ENCODE data around the gene STAT5B. TPM values are rescaled to one million over a fixed set of nuclear protein-coding genes. Genes with fewer than 3 reads are reported as not detected.

The STAT5B gene
- polyA plus RNA-seq, 1 donor (not counting 4 experiments of a cell fraction or from before 2014, with no cell fraction given): 16.1 TPM

DNA sequence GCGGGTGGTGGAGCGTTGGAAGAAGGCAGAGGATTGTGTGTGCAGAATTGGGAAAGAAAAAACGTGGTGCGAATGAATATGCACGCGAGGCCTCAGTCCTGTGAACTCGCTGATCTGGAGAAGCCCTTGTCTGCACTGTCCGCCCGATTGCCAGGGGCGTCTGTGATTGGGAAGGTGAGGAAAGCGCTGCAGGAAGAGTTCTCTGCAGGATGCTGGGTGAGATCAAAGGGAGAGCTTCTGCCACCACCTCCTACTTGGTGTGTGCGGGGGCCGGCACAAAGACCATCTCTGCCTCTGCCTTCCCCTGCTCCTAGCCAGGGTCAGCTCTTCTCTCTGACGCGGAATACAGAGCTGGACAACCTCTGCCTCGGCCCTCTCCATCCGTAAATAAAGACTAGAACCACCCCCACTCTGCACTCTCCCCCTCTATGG is 120.6 kb downstream of the STAT5B start:
- Histone ChIP-seq H3K27ac (ENCODE audit: control insufficient read depth, insufficient read depth, low read length) (no peak overlapping the region), H3K9ac (ENCODE audit: control insufficient read depth, extremely low read depth, insufficient read depth, low read length) (peak overlapping the region; percentile 58), H3K79me2 (ENCODE audit: control insufficient read depth, insufficient read depth, low read length) (peaks cover 40% of the 10 kb centered on the region), H3K9me1 (ENCODE audit: control insufficient read depth, extremely low read depth, insufficient read depth, low read length) (no peaks in the 10 kb centered on the region), H3K4me2 (ENCODE audit: control insufficient read depth, extremely low read depth, insufficient read depth, low read depth, low read length) (peak overlapping the region; percentile 58), H3K36me3 (ENCODE audit: control insufficient read depth in 2 of 2, extremely low read depth in 1 of 2, insufficient read depth in 2 of 2, low read length in 2 of 2) (peaks cover 4 to 7% of the 10 kb centered on the region in 2 experiments), H3K4me3 (ENCODE audit: control insufficient read depth in 2 of 3, extremely low read depth in 1 of 3, insufficient read depth in 2 of 3, low read depth in 1 of 3, low read length in 3 of 3) (peak overlapping the region; percentile 51 to 81 (median 61)), H4K20me1 (ENCODE audit: control insufficient read depth, extremely low read depth, insufficient read depth, low read length) (no peaks in the 10 kb centered on the region), H3K4me1 (ENCODE audit: control insufficient read depth, extremely low read depth, insufficient read depth, low read length) (peaks cover 17% of the 10 kb centered on the region), H3K9me3 (ENCODE audit: control insufficient read depth, low read depth, low read length) (no peaks in the 10 kb centered on the region), H3K27me3 (ENCODE audit: control insufficient read depth, extremely low read depth, insufficient read depth, low read length) (no peaks in the 10 kb centered on the region), H2AFZ (ENCODE audit: control insufficient read depth, low read length) (peak overlapping the region; percentile 63)
- FAIRE-seq (no peak), DNase-seq (ENCODE audit: low read depth, low spot score) (no peak)
- dilution Hi-C loops (cut with MboI; ENCODE audit: extremely low pct_ligation_motif_present, low sequenced_read_pairs): no loop called here
- TF ChIP-seq, protein P1, sequence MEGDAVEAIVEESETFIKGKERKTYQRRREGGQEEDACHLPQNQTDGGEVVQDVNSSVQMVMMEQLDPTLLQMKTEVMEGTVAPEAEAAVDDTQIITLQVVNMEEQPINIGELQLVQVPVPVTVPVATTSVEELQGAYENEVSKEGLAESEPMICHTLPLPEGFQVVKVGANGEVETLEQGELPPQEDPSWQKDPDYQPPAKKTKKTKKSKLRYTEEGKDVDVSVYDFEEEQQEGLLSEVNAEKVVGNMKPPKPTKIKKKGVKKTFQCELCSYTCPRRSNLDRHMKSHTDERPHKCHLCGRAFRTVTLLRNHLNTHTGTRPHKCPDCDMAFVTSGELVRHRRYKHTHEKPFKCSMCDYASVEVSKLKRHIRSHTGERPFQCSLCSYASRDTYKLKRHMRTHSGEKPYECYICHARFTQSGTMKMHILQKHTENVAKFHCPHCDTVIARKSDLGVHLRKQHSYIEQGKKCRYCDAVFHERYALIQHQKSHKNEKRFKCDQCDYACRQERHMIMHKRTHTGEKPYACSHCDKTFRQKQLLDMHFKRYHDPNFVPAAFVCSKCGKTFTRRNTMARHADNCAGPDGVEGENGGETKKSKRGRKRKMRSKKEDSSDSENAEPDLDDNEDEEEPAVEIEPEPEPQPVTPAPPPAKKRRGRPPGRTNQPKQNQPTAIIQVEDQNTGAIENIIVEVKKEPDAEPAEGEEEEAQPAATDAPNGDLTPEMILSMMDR (optimal IDR thresholded peaks at IDR 0.05 in 1 of 3, IDR thresholded peaks at IDR 0.05 in 1 of 3, conservative IDR thresholded peaks at IDR 0.05 in 1 of 3; ENCODE audit: extremely low read depth in 1 of 3, insufficient read depth in 2 of 3, low read length in 3 of 3): no peak
- TF ChIP-seq EZH2 (IDR thresholded peaks at IDR 0.05; ENCODE audit: low read length): no peak

DNA sequence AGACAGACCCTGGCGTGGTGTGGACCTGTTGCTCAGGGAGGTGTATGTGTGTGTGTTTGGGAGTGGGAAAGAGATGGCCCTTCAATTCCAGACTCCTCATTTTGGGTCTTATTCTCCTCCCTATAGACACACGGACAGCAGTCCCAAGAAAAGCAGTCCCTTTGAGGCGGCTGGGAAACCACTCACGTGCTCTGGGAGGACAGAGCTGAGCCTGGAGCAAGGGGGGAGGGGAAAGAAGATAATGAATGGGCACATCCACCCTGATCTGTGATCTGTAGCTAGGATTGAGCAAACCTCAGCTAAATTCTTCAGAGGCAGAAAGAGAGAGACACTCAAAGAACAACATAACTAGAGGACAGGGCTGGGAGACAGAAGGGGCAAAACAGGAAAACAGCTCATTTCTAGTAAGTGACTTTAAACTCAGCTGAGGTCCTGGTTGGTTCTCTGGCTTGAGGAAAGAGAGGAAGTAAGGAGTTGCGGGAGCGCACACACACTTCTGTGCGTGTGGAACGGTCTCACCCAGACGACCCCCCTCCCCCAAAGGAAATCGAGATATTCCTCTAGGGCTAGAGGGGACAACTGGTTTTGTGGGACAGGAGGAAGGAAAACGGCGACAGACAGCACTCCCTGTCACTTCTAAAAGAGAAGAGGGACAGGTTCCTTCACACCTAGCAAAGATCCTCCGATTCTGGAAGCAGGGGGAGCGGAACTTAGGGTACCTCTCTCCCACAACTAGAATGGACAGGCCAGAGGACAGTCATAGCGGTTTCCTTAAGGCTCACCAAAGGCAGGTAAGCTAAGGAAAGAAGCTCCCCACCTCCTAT is 122.1 kb downstream of the STAT5B start:
- peak overlapping the region; percentile 99 for H3K4me2 ChIP-seq (ENCODE audit: control insufficient read depth, extremely low read depth, insufficient read depth, low read depth, low read length)
- peak; percentile 59 for FAIRE-seq
- peaks cover 53% of the 10 kb centered on the region for H3K79me2 ChIP-seq (ENCODE audit: control insufficient read depth, insufficient read depth, low read length)
- peak overlapping the region; percentile 81 to 99 (median 99) for H3K4me3 ChIP-seq (ENCODE audit: control insufficient read depth in 2 of 3, extremely low read depth in 1 of 3, insufficient read depth in 2 of 3, low read depth in 1 of 3, low read length in 3 of 3)
- no peak for DNase-seq (ENCODE audit: low read depth, low spot score)
- no peaks in the 10 kb centered on the region for H3K9me3 ChIP-seq (ENCODE audit: control insufficient read depth, low read depth, low read length)
- peak overlapping the region; percentile 98 for H3K9ac ChIP-seq (ENCODE audit: control insufficient read depth, extremely low read depth, insufficient read depth, low read length)
- H3K27ac ChIP-seq (ENCODE audit: control insufficient read depth, insufficient read depth, low read length): peak overlapping the region; percentile 86
- peaks cover 3% of the 10 kb centered on the region for H4K20me1 ChIP-seq (ENCODE audit: control insufficient read depth, extremely low read depth, insufficient read depth, low read length)
- H3K4me1 ChIP-seq (ENCODE audit: control insufficient read depth, extremely low read depth, insufficient read depth, low read length): peaks cover 17% of the 10 kb centered on the region
- no peaks in the 10 kb centered on the region for H3K27me3 ChIP-seq (ENCODE audit: control insufficient read depth, extremely low read depth, insufficient read depth, low read length)
- H3K9me1 ChIP-seq (ENCODE audit: control insufficient read depth, extremely low read depth, insufficient read depth, low read length): no peaks in the 10 kb centered on the region
- H3K36me3 ChIP-seq (ENCODE audit: control insufficient read depth in 2 of 2, extremely low read depth in 1 of 2, insufficient read depth in 2 of 2, low read length in 2 of 2): peaks cover 8% of the 10 kb centered on the region in 2 experiments
- TF ChIP-seq EZH2 (IDR thresholded peaks at IDR 0.05; ENCODE audit: low read length): no peak
- TF ChIP-seq, protein P1 (optimal IDR thresholded peaks at IDR 0.05 in 1 of 3, IDR thresholded peaks at IDR 0.05 in 1 of 3, conservative IDR thresholded peaks at IDR 0.05 in 1 of 3; ENCODE audit: extremely low read depth in 1 of 3, insufficient read depth in 2 of 3, low read length in 3 of 3): no peak
- dilution Hi-C loops (cut with MboI; ENCODE audit: extremely low pct_ligation_motif_present, low sequenced_read_pairs): no loop called here
- H2AFZ ChIP-seq (ENCODE audit: control insufficient read depth, low read length): peak overlapping the region; percentile 53

Other genes starting within 250 kb of the STAT5B start
- gene C17orf113, start 225.8 kb downstream of the STAT5B start, polyA plus RNA-seq: 0.06 to 0.26 TPM (median 0.12 TPM) in 3 replicates
- gene ZNF385C, start 177.9 kb downstream of the STAT5B start, polyA plus RNA-seq: 0.03 to 0.13 TPM (median 0.09 TPM) in 3 replicates
- gene DHX58, start 163.7 kb downstream of the STAT5B start, polyA plus RNA-seq: 5.2 to 8.8 TPM (median 6.1 TPM) in 3 replicates
- gene KAT2A, start 155.0 kb downstream of the STAT5B start, polyA plus RNA-seq: 26.1 to 42.0 TPM (median 28.2 TPM) in 3 replicates
- 0.03 TPM in 1 of 3 replicates, not detected in the others for gene HSPB9, start 153.6 kb downstream of the STAT5B start, polyA plus RNA-seq
- gene RAB5C, start 121.4 kb downstream of the STAT5B start, polyA plus RNA-seq: 162 to 205 TPM (median 190 TPM) in 3 replicates
- gene KCNH4, start 95.2 kb downstream of the STAT5B start, polyA plus RNA-seq: not detected in 3 replicates
- gene HCRT, start 90.9 kb downstream of the STAT5B start, polyA plus RNA-seq: not detected in 3 replicates
- gene GHDC, start 81.9 kb downstream of the STAT5B start, polyA plus RNA-seq: 2.7 to 4.7 TPM (median 4.4 TPM) in 3 replicates
- 0.28 to 0.53 TPM (median 0.51 TPM) in 3 replicates for gene STAT5A, start 12.1 kb upstream of the STAT5B start, polyA plus RNA-seq
- gene STAT3, start 112.1 kb upstream of the STAT5B start, polyA plus RNA-seq: 30.6 to 55.8 TPM (median 37.4 TPM) in 3 replicates
- 172 to 237 TPM (median 190 TPM) in 3 replicates for gene CAVIN1, start 146.9 kb upstream of the STAT5B start, polyA plus RNA-seq
- gene ATP6V0A1, start 182.5 kb upstream of the STAT5B start, polyA plus RNA-seq: 24.0 to 43.7 TPM (median 41.9 TPM) in 3 replicates

Measured in keratinocyte (primary cell).